ENCODE results near the gene LCLAT1. TPM values are rescaled to one million over a fixed set of nuclear protein-coding genes. Genes with fewer than 3 reads are reported as not detected.

Gene LCLAT1
- total RNA-seq, 1 experiment from 2014 or later = 32.9 TPM

- Histone ChIP-seq H3K9me3 (ENCODE audit: control insufficient read depth, low read depth, low read length) (no peaks in the 10 kb centered on the region), H2BK12ac (ENCODE audit: insufficient read length, low read depth, low read length) (no peak overlapping the region), H3K79me1 (ENCODE audit: insufficient read depth, low read depth, low read length, poor library complexity, severe bottlenecking) (no peaks in the 10 kb centered on the region), H2AFZ (ENCODE audit: low read length) (no peak overlapping the region), H3K79me2 (ENCODE audit: insufficient read depth, low read length) (no peaks in the 10 kb centered on the region), H3K23me2 (ENCODE audit: insufficient read length, low read depth, low read length, poor library complexity, severe bottlenecking) (no peaks in the 10 kb centered on the region), H3K27ac (ENCODE audit: insufficient read length, low read depth, low read length) (no peak overlapping the region), H3K27me3 (ENCODE audit: insufficient read depth, low read length) (no peaks in the 10 kb centered on the region), H3K4me1 (ENCODE audit: insufficient read depth, low read length) (no peaks in the 10 kb centered on the region; the same call in 1 of the 2 replicates), H4K8ac (replicated peaks; ENCODE audit: insufficient read length, low read depth, low read length) (no peak overlapping the region), H3T11ph (ENCODE audit: low read length) (no peak overlapping the region), H3K18ac (ENCODE audit: insufficient read length, low read depth, low read length) (no peak overlapping the region), H4K91ac (ENCODE audit: insufficient read length, low read depth, low read length) (no peak overlapping the region), H3K9ac (ENCODE audit: extremely low read depth, insufficient read length, low read length) (no peak overlapping the region), H2AK5ac (ENCODE audit: insufficient read length, low read length) (no peak overlapping the region), H3K56ac (ENCODE audit: insufficient read length, low read depth, low read length) (no peak overlapping the region), H3K23ac (ENCODE audit: insufficient read length, low read depth, low read length) (no peak overlapping the region), H4K20me1 (ENCODE audit: control insufficient read depth, insufficient read depth, insufficient read length) (no peaks in the 10 kb centered on the region), H4K5ac (ENCODE audit: insufficient read length, low read depth, low read length) (no peak overlapping the region), H2BK20ac (ENCODE audit: low read depth, low read length, poor library complexity, severe bottlenecking) (no peak overlapping the region), H2BK120ac (ENCODE audit: low read depth, low read length, poor library complexity, severe bottlenecking) (no peak overlapping the region), H2BK15ac (ENCODE audit: low read depth, low read length) (no peak overlapping the region), H3K14ac (ENCODE audit: insufficient read depth, low read length) (no peak overlapping the region), H3K4ac (ENCODE audit: low read depth, low read length) (no peak overlapping the region), H3K4me2 (ENCODE audit: insufficient read depth, insufficient read length, low read length) (no peak overlapping the region), H2BK5ac (ENCODE audit: insufficient read length, low read length) (no peak overlapping the region)
- Mint-ChIP-seq H3K4me1 (peaks cover 16 to 36% of the 10 kb centered on the region in 2 experiments), H3K4me3 (no peak overlapping the region), H3K27ac (peak overlapping the region in 2 of 3 experiments; percentile 37 to 65; a peak in 3 of 7 replicates), H3K27me3 (ENCODE audit: low read depth) (no peaks in the 10 kb centered on the region), H3K36me3 (ENCODE audit: insufficient read depth in 1 of 3, low read depth in 3 of 3) (peaks cover 8 to 20% (median 16%) of the 10 kb centered on the region in 3 experiments), H3K9me3 (no peaks in the 10 kb centered on the region)
- no CpG with 5 or more reads among the region's 4 CpGs for WGBS (ENCODE audit: extremely low coverage, insufficient read length, low lambda C conversion rate)
- DNase-seq = no peak
- no peak for TF ChIP-seq CTCF (conservative IDR thresholded peaks at IDR 0.05)
These were observed 175.4 kb downstream of the LCLAT1 start for GRCh38 chr2:30622452-30622851.

Data from H9 (cell line).